HG02870 (cell line): Measurements from ENCODE around the gene PPFIA2.

Experiments used
- ATAC-seq: cut with Tn5 transposase; IDR thresholded peaks from one replicate; pipeline ENCODE4 v1.9.1; 2021; ENCODE audit warnings: mild to moderate bottlenecking, moderate library complexity; ENCODE audit not compliant: unreplicated experiment

Gene PPFIA2

GRCh38 chr12:81564237-81564636, 194.9 kb downstream of the PPFIA2 start:
- no peak for ATAC-seq

GRCh38 chr12:81558031-81558430, 201.1 kb downstream of the PPFIA2 start:
- ATAC-seq, result no peak

GRCh38 chr12:81546811-81547210, 212.3 kb downstream of the PPFIA2 start:
- ATAC-seq, result no peak

GRCh38 chr12:81543621-81544139, 215.5 kb downstream of the PPFIA2 start:
- ATAC-seq, result no peak

- ATAC-seq, result no peak
These were observed 216.8 kb downstream of the PPFIA2 start for GRCh38 chr12:81542065-81543010.

GRCh38 chr12:81541121-81541520, 218.0 kb downstream of the PPFIA2 start:
- ATAC-seq, result no peak

- ATAC-seq, result no peak
These were observed 219.9 kb downstream of the PPFIA2 start for GRCh38 chr12:81539279-81539678.

GRCh38 chr12:81533054-81533453, 226.1 kb downstream of the PPFIA2 start:
- ATAC-seq, result no peak

- ATAC-seq, result no peak
These were observed 228.8 kb downstream of the PPFIA2 start for GRCh38 chr12:81530352-81530751.

- peak; percentile 69 for ATAC-seq
These were observed 238.8 kb downstream of the PPFIA2 start for GRCh38 chr12:81520064-81520945.

- ATAC-seq, result no peak
These were observed 240.5 kb downstream of the PPFIA2 start for GRCh38 chr12:81518638-81519037.

GRCh38 chr12:81517296-81517695, 241.9 kb downstream of the PPFIA2 start:
- ATAC-seq, result no peak

- ATAC-seq, result no peak
These were observed 256.0 kb downstream of the PPFIA2 start for GRCh38 chr12:81502912-81503695.

- no peak for ATAC-seq
These were observed 258.4 kb downstream of the PPFIA2 start for GRCh38 chr12:81500788-81501187.

GRCh38 chr12:81499809-81500208, 259.3 kb downstream of the PPFIA2 start:
- ATAC-seq, result no peak

GRCh38 chr12:81492131-81492720, 266.9 kb downstream of the PPFIA2 start:
- no peak for ATAC-seq

- no peak for ATAC-seq
These were observed 286.2 kb downstream of the PPFIA2 start for GRCh38 chr12:81472934-81473333.

GRCh38 chr12:81470923-81471322, 288.2 kb downstream of the PPFIA2 start:
- no peak for ATAC-seq

GRCh38 chr12:81468206-81468605, 290.9 kb downstream of the PPFIA2 start:
- ATAC-seq, result no peak

- ATAC-seq, result no peak
These were observed 293.3 kb downstream of the PPFIA2 start for GRCh38 chr12:81465876-81466275.
